IMR-90 (cell line): ENCODE data around the gene SPDYE2B.
"Not testable (repeated sequence)": the region's sequence is repeated elsewhere in the genome, so short reads cannot be mapped to it uniquely, and the experiment has no call there.

Experiments used
- CTCF ChIP-seq: conservative IDR thresholded peaks from 2 replicates; pipeline ENCODE4 v1.5.1; 2012; ENCODE audit warnings: mild to moderate bottlenecking, low read depth, low read length, improper control_type of control experiment
- POLR2A ChIP-seq: IDR thresholded peaks from 2 replicates; pipeline ENCODE4 v1.6.1; 2012; ENCODE audit warnings: mild to moderate bottlenecking, low read depth, low read length
- RFX5 ChIP-seq: IDR thresholded peaks from 2 replicates; pipeline ENCODE4 v1.8.0; 2012; ENCODE audit warnings: low read depth, mild to moderate bottlenecking, low read length, moderate library complexity

GRCh38 chr7:102604431-102605145, 45.5 kb upstream of the SPDYE2B start:
- TF ChIP-seq POLR2A, CTCF, RFX5: not testable (repeated sequence)
